ENCODE data around the gene HECW1.
"Not testable (repeated sequence)": the region's sequence is repeated elsewhere in the genome, so short reads cannot be mapped to it uniquely, and the experiment has no call there.

HECW1 gene

DNA sequence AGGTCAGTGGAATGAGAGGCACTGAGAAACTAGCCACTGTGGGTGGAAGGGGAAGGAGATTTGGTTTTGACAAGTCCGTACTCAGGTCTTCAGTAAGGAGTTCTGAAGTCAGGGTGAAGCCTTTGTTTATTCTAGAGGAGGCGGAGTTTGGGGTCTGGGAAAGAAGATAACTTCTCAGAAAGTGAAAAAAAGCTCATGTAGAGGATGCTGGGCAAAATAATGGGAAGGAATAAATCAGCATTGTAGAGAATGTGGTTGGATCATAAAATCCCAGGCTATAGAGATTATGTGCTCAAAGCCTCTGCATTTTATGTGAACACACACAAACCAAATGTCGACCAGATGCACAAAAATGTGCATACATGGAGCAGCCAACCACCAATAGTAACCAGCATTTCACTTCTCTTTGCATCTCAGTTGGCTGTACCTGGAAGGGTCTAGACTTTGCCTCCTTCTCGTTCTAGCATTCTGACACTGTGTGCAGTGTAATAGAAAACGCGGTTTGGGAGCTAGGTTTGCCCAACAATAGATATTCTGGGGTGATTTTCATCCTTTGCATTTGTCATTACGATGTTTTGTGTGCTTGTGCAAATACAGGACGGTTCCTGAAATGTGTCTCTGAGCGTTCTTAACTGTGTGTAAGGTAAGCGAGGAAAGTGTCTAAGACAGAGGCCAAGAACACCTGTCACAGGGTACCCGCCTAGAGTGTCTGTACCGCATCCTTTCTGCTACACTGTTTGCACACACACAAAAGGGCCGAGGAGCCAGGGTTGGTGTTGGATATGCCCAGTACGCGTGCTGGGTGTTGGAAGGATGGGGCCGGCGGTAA, 603 bp upstream of the HECW1 start:
- no peak for DNase-seq (ENCODE audit: low read depth in 3 of 3)

DNA sequence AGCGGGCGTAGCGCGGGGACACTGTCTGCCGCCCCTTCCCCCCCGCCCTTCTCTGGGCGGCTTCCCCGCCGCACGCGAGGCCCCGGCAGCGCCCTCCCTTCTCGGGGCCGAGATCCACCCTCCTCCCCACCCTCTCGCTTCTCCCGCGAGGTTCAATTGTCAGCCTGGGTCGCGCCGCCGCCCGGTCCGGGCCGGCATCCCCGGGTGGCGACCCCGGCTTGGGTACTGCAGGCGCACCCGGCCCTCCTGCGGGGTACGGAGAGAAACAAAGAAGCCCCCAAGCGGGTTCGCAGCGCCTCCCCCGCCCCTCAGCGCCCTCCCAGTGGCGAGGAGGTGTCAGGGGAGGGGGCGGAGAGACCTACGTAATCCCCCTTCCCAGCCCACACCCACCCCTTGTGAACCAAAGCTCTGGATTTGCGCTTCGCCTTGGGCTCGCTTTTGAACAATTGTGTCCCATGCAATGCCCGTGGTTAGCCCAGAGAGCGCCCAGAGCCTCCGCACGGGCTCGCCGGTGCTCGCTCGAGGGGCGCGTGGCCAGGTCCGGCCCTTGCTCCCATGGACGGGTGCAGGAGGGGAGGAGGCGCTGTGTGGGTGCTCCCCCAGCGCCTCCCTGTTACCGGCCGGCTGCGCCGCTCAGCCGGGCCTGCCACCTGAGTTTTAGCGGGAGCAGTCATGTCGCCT, 634 bp downstream of the HECW1 start:
- DNase-seq (ENCODE audit: low read depth in 3 of 3): no peak

DNA sequence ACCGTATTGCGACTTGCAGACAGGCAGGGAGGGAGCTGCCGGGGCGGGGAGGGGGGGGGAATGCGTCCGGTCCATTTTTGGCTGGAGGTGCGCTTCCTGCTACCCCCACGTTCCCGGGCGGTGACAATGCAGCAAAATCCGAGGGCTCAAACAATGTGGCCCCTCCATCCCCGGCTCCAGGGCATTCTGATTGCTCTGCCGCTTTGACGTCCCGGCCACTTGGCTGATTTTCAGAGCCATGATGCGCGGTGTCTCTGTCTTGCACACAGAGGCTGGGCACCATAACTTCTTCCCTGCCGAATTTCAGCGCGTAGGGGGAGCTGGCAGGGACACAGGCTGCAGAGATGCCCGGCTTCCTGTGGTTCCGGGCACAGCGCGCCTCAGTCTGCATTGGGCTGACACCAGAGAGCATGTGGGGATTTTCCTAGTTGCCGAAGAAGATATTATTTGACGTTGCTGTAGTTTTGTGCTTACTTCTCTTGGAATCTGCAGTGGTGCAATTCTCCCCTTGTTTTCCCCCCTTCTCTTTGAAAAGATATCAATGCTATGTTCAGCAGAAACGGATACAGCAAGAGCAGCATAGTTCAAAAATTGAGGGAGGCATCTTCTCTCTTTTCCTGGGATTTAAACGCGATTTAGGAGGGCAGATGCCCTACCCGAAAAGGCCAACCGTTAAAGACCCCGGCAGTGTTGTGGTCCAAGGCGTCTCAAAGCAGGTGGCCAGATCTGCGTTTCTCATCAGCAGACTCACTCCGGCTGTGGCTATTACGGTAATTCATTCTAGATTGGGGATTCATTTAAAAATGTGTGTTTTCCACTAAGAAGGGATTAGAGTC, 1.4 kb downstream of the HECW1 start:
- DNase-seq (ENCODE audit: low read depth in 3 of 3): no peak

DNA sequence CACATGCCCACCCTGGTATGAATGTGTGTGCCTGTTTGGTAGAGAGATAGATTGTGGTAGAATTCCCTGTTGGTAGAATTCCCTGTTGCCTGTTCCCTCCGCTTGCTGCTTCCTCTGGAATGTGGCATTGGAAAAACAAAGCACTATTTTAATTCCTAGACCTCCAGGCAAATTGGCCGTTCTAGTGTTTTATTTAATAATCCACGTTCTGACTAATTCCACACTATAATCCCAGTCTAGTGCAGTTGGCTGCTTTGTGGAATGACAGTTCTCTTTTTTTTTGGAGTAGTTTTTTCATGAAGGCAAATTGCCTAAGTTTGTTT, 2.0 kb downstream of the HECW1 start:
- no peak for DNase-seq (ENCODE audit: low read depth in 3 of 3)

DNA sequence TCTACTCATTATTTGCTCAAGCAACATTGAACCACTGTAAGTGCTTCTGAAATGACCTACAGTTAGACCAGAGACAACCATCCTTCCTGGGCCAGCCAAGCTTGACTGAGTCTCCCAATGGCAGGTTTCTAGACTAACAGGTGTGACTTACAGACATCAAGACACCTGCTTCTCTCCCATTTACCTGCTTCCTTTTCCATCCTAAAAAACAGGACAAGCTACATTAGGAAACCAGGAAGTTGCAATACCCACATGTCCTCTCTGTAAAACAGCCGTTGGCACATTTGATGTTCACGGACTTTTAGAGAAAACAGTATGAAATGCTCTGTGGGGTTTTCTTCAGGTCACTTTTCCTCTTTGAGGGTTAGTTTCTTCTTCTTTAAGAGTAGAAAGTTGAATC, 4.0 kb downstream of the HECW1 start:
- no peak for DNase-seq (ENCODE audit: low read depth in 3 of 3)

DNA sequence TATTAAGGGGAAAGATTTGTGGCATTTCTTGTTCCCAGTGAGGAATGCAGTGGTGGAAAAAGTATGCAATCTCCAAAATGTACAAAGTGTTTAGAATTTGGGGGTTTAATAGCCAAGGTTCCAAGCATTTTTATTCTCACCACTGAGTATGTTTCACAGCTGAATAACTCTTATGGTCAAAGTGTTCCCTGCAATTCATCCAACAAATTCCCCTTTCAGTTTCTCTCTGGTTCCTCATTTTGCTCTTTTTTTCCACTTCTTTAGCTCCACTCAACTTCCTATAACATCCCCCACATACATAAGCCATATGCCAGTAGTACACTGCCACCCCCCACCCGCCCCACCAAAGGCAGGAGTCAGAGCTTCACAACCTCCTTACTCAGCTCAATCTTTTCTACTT, 4.6 kb downstream of the HECW1 start:
- no peak for DNase-seq (ENCODE audit: low read depth in 3 of 3)

DNA sequence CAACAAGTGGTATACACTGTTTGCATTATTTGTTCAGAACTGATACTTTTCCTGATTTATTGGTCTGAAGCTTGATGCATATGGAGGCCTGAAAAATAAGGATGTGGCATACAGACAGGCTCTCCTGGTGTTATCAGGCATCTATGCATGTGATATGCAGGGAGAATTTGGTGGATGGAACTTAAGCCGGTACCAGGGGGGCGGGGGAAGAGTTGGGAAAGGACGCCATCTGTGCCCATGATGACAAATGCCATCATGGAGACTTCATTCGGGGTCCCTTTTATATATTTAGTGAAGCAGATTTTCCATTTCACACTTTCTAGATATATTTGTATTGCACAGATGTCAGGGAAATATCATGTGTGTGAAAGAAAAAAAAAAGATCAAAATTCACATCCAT, 5.4 kb downstream of the HECW1 start:
- no peak for DNase-seq (ENCODE audit: low read depth in 3 of 3)

DNA sequence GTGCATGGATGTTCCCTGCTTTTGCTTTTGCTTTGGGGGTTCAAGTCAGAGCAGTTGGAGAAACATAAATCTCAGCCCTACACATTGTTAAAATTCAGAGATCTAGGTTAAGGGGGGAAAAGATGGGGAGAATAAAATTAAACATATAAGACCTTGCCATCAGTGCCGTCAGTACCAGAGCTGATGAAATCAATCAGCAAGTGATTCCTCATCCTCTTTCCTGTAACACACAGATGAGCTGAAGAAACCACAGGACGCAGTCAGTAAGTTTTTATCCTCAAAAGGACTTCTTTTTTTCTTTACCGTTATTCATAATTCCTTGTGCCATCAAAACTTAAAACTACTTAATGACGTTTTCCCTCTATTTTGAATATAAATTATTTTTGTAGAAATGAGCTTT, 5.9 kb downstream of the HECW1 start:
- no peak for DNase-seq (ENCODE audit: low read depth in 3 of 3)

DNA sequence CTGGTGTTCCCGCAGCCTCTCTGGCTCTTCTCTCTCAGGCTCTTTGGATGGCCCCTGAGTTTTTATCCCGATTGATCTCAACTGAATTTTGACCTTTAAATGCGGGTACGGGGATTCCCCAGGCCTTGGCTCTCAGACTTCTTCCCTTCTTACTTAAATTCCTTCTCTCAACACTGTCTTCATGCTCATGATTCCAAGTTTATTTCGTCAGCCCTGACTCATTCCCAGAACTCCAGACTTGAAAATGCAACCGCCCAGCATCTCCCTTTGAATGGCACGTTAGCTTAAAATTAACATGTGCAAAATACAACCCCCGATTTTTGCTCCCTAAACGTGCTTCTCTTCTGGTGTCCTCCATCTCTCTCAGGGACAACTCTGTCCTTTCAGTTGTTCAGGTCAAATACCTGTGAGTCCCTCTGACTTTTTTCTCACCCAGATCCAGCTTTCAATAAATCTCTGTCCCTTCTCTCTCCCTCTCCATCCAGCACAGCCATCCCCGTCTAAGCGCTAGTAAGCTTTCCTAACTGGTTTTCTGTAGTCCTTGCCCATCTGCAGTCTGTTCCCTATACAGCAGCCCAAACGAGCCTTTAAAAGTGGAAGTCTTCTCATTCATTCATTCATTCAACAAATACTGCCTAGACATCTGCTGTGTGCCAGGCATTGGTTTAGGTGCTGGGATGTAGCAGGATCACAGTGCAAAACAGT, 7.1 kb downstream of the HECW1 start:
- no peak for DNase-seq (ENCODE audit: low read depth in 3 of 3)

DNA sequence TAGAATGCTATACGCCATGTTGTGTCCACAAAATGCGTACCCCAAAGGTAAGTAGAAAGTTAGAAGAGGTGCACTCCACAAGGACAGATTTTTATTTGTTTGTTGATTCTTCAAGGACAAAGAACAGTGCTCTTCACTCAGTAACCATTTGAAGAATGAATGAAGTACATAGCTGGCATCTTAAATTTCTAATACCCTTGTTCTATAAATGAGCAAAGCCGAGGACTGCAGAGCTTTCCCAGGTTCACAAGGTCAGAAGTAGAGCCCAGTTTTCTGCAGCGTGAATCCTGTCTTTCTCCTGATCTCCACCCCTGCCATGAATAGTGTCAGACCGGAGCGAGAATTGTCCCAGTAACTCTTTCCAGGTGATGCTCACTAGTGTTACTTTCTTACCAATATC, 9.5 kb downstream of the HECW1 start:
- DNase-seq (ENCODE audit: low read depth in 3 of 3): no peak

DNA sequence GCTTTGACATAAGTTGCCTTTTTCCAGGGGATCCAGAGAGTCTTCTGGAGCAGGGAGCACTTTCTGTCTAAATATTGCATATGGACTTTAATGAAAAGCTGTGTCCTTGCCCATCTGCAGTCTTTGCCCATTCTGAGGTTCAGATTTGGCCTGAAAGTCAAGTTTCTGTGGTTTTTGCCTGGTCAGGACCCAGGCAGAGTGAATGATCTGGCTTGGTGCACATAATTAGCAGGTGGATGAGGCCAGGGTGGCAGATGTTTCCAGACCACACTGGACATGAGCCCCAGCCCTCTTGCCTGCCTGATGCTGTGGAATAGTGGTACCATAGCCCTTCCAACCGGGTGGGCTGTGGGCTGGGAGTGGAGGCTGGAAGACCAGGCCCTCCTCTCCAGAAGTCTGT, 11.0 kb downstream of the HECW1 start:
- no peak for DNase-seq (ENCODE audit: low read depth in 3 of 3)

DNA sequence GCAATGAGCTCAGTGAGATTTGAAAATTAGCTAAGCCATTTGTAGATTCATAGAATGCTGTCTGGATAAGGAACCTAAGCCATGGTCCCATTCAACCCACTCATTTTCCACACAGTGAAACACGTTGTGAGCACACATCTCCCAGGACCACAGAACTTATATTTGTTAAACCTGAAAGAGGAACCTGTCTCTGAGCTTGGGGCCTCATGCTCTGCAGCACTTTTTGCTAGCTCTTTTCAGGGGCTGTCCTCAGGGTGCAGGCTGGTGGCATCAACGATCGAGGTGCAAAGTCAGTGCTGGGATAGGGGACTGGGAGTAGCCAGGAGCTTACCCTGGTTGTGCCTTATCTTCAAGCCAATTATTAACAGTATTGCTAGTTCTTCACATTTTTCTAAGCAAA, 11.9 kb downstream of the HECW1 start:
- DNase-seq (ENCODE audit: low read depth in 3 of 3): no peak

DNA sequence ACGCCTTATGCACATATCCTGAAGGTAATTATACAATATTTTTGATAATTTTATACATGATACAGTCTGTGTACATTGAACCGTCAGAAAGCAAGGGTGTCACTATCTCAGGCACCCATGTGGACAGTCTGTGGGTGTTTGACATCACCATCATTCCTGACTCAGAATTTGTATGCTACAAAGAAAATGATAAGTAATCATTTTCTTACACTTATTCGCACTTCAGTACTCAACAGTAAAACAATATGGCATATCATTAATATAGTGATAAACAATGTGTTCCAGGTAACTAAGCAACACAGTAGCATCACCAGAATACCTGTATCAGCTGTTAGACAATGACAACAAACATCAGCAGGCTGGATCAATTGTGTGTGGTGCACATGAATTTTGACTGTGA, 17.9 kb downstream of the HECW1 start:
- DNase-seq (ENCODE audit: low read depth in 3 of 3): no peak

DNA sequence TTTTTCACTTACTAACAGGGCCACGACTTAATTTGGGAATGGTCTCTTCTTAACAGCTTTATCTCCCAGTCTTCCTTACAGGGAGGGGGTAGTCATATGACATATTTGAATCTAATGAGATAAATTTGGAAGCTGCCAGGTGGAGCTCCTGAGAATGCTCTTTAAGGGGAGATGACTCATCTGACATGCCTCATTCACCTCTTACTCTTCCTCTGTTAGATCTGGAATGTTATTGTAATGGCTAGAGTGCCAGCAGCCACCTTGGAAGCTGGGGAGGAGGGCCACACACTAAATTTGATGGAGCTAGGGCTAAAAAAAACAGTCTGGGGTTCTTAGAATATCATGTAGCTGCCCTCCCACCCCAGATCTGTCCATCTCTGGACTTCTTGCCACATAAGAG, 22.7 kb downstream of the HECW1 start:
- DNase-seq (ENCODE audit: low read depth in 3 of 3): no peak

DNA sequence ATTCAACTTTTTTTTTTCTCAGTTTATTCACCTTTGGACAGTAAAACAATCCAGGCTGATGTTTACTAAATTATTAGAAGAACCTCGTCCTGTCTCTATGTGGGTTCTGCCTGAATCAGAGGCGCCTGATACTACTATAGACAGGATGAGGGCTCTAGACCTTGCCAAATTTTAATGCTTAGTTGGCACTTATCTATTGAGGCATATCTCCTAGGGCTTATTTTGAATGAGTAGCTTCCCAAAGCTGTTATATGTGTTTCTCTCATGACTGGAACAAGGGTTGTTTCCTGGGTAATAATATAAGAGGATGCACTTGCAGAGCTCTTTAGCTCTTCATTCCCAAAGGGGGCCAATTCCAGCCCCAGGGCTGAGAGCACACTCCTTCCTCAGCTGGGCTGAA, 23.6 kb downstream of the HECW1 start:
- no peak for DNase-seq (ENCODE audit: low read depth in 3 of 3)

DNA sequence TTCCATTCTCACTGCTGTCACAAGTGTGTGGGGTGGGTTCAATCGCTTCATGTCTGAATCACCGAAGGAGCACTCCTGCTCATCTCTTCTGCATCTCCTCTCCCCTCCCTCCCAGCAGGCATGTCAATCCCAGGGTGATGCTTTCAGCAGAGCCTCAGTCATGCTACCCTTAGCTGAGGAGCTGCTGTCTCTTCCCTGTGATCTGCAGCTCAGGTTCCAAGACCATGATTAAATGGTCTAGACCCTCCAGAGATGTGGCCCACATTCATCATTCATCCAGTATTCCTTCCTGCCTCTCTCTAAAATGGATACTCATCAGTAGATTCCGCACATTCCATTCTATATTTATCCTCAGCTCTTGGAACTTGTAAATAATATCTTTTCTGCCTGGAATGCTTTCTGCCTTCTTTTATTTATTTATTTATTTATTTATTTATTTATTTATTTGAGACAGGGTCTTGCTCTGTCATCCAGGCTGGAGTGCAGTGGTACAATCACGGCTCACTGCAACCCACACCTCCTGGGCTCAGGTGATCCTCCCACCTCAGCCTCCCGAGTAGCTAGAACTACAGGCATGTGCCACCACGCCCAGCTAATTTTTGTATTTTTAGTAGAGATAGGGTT, 24.8 kb downstream of the HECW1 start:
- DNase-seq (ENCODE audit: low read depth in 3 of 3): not testable (repeated sequence)

DNA sequence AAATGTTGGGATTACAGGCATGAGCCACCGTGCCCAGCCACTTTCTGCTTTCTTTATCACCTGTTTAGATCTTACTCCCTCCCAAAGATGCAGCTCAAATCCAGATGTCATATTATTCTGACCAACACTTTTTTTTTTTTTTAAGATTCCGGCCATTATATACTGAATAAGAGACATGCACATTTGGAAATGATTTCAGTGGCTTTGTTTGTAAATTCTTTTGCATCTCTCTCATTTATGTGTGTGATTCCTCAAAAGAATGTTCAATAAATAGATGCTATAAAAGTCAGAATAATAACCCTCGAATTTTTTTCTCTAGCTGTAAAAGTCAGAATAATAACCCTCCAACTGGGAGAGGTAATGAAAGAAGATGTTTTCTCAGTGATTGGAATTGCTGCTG, 25.4 kb downstream of the HECW1 start:
- DNase-seq (ENCODE audit: low read depth in 3 of 3): no peak

DNA sequence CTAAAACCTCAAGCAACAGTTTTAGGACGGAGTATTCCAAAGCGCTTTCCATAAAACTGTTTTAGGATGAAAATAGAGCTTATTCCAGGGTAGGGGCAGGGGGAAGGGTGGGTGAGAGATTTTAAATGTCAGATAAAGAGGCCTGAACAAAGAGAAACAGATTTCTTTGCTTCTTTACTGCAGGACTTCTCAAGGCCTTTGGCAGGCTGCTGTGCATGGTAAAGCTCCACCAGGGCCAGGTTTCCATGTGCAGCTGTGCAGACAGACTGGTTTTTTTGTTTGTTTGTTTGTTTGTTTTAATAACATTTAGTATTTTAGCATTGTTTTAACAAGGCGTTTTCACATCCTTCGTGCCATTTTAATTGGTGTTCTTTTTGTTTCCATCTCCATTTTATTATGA, 26.3 kb downstream of the HECW1 start:
- DNase-seq (ENCODE audit: low read depth in 3 of 3): no peak

DNA sequence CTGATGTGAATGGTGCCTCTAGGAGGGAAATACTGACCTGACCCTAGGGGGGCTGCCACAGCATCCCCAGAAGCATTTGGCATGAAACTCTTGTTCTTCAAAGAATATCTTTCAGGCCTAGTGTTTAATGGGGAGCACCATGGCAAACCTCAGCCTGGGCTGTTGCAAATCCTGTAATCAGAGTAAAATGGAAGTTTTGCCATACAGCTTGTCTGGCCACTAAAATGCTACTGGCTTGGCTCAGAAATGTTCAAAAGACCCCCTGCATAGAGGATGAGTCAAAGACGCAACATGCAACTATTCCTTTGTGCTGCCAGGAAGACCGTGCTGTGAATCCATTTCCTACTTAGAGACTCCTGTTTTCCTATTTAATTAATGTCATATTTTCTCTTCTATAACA, 26.7 kb downstream of the HECW1 start:
- no peak for DNase-seq (ENCODE audit: low read depth in 3 of 3)

DNA sequence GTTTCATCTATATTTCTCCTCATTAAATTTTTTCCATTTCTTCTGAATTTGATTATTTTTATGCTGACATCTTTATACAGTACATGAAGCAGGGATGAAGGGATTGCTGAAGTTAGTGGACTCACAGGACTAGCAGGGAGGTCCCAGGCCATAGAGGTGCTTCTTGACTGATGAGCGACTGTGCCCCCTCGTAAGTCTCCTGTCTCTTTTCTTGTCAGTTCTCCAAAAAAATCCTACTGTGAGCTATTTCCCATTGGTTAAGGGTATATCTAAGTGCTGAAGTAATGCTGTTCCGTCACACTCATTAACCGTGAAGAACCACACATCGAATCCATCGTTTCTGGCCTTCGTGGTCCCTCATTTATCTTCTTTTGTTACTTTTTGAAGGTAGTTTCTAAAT, 27.7 kb downstream of the HECW1 start:
- DNase-seq (ENCODE audit: low read depth in 3 of 3): no peak

DNA sequence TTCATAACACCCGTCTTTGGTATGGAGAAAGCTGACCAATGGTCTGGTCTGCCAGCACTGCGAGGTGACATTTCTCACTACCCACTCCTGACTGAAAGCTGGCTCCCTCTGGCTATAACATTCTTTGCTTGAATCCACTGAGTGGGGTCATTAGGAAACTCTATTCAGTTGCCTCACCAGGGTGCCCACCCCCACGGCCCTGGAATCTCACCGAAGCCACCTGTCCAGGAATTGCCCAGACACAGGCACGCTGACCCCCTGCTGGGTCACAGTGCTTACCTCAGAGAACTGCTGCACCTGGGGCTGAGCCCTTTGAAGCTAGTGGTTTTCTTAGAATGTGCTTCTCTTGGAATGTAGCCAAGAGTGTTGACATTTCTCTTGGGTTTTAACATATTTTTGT, 28.6 kb downstream of the HECW1 start:
- no peak for DNase-seq (ENCODE audit: low read depth in 3 of 3)

DNA sequence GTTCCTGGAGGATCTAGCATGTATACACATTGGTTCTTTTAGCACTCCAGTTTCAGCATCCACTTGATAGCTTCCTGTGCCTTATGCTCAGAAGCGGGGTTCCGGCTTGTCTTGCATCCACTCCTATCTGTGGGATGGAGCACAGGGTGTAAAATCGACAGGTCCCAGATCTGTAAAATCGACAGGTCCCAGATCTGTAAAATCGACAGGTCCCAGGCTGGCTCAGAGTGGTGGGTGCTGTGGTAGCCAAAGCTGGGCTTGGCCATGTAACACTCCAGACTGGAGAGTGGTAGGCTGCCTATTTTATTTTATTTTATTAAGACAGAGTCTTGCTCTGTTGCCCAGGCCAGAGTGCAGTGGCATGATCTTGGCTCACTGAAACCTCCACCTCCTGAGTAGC, 30.3 kb downstream of the HECW1 start:
- DNase-seq (ENCODE audit: low read depth in 3 of 3): no peak
